Osteocyte (in vitro differentiated cells): ENCODE data around the gene SRRM1. TPM values are rescaled to one million over a fixed set of nuclear protein-coding genes. Genes with fewer than 3 reads are reported as not detected.

Experiments used
- DNase-seq: peaks from one replicate; pipeline ENCODE4 v3.0.0; 2021; ENCODE audit warnings: mixed read lengths; ENCODE audit not compliant: unreplicated experiment; ENCODE audit errors: extremely low spot score
- H3K27ac Mint-ChIP-seq: one replicate; pipeline ENCODE4 v1.8.0; 2021; ENCODE audit warnings: mild to moderate bottlenecking, mixed read lengths; ENCODE audit not compliant: unreplicated experiment
- H3K27me3 Mint-ChIP-seq: one replicate; pipeline ENCODE4 v1.8.0; 2021; ENCODE audit warnings: mixed read lengths; ENCODE audit not compliant: unreplicated experiment
- H3K36me3 Mint-ChIP-seq: one replicate; pipeline ENCODE4 v1.8.0; 2021; ENCODE audit warnings: mixed read lengths; ENCODE audit not compliant: unreplicated experiment
- H3K4me1 Mint-ChIP-seq: one replicate; pipeline ENCODE4 v1.8.0; 2021; ENCODE audit warnings: mixed read lengths; ENCODE audit not compliant: unreplicated experiment
- H3K4me3 Mint-ChIP-seq: one replicate; pipeline ENCODE4 v1.8.0; 2021; ENCODE audit warnings: mild to moderate bottlenecking, moderate library complexity, mixed read lengths; ENCODE audit not compliant: unreplicated experiment
- H3K9me3 Mint-ChIP-seq: one replicate; pipeline ENCODE4 v1.8.0; 2021; ENCODE audit warnings: mixed read lengths; ENCODE audit not compliant: unreplicated experiment
- long read RNA-seq: library from polyadenylated mRNA; unstranded; transcript quantifications from one replicate; pipeline ENCODE4 v2.0.0, GENCODE V29; 2021
- total RNA-seq: library from RNA; stranded (reverse); gene quantifications from 2 replicates; pipeline ENCODE4 v1.2.1, GENCODE V29; 2021
- TF ChIP-seq, protein P1 (sequence below): fragments of 200-600 bp; sonication (generic); IDR thresholded peaks from 2 replicates; pipeline ENCODE4 v1.5.0; 2021; ENCODE audit warnings: antibody characterized with exemption, mild to moderate bottlenecking, moderate library complexity

SRRM1 gene, protein sequence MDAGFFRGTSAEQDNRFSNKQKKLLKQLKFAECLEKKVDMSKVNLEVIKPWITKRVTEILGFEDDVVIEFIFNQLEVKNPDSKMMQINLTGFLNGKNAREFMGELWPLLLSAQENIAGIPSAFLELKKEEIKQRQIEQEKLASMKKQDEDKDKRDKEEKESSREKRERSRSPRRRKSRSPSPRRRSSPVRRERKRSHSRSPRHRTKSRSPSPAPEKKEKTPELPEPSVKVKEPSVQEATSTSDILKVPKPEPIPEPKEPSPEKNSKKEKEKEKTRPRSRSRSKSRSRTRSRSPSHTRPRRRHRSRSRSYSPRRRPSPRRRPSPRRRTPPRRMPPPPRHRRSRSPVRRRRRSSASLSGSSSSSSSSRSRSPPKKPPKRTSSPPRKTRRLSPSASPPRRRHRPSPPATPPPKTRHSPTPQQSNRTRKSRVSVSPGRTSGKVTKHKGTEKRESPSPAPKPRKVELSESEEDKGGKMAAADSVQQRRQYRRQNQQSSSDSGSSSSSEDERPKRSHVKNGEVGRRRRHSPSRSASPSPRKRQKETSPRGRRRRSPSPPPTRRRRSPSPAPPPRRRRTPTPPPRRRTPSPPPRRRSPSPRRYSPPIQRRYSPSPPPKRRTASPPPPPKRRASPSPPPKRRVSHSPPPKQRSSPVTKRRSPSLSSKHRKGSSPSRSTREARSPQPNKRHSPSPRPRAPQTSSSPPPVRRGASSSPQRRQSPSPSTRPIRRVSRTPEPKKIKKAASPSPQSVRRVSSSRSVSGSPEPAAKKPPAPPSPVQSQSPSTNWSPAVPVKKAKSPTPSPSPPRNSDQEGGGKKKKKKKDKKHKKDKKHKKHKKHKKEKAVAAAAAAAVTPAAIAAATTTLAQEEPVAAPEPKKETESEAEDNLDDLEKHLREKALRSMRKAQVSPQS
- 110 and 116 TPM in 2 replicates for total RNA-seq
- long read RNA-seq, transcript SRRM1-205 (4 exons, 2,624 nt), result major isoform, 45 of 180 reads
- long read RNA-seq, transcript SRRM1-206 (4 exons, 799 nt), result minor isoform, 10 of 180 reads
- long read RNA-seq, partial matches to known transcripts, result 66 of 180 reads
- long read RNA-seq, other reads (novel, unspliced or antisense), result 59 of 180 reads

DNA sequence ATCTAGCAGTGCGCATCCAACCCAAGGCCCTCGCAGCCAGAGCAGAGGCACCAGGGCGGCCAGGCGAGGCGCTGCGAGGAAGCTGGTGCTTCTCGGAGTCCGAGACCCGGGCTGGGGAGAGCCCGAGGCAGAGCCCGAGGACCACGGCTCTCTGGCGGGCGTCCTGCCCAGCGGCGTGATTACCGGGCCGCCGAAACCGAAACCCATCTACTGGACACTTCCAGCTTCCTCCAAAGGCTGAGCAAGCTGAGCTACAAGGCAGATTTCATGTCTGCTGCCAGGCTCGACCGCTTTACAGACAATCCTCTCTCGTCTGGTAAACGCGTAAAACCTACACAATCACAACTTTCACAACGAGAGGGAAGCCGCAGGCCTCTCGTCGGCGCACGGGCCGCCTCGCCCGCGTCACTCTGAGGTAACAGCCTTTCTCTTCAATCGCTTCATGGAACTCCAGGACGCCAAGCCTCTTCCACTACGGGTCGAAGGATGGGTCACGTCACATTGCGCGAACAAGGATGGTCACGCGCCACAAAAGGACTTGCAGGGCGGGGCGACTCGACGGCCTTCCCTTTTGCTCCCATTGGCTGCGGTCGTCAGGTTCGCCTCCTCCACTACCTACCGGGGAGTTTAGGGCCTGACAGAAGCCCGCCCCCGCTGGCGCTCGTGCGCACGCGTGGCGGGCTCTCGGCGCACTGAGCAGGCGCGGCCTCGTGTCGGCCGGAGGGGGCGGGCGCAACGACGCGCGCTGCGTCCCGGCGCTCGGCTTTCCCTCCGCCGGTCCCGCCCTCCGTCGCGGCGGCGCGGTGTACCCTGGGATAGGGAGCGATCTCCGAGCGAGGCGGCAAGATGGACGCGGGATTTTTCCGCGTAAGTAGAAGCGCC lies at the start of gene SRRM1:
SRRM1 (plus strand) TSS at position 822 of the 882 bp plus-strand sequence; CDS start at position 847, 25 bp downstream.
- peaks cover 17% of the 10 kb centered on the region for H3K36me3 Mint-ChIP-seq
- H3K27ac Mint-ChIP-seq, result peak within 1 kb of the TSS; percentile 100
- peak within 1 kb of the TSS; percentile 97 for H3K4me3 Mint-ChIP-seq
- H3K4me1 Mint-ChIP-seq, result peaks cover 26% of the 10 kb centered on the region
- H3K27me3 Mint-ChIP-seq, result peaks cover under 1% of the 10 kb centered on the region
- TF ChIP-seq, protein P1, sequence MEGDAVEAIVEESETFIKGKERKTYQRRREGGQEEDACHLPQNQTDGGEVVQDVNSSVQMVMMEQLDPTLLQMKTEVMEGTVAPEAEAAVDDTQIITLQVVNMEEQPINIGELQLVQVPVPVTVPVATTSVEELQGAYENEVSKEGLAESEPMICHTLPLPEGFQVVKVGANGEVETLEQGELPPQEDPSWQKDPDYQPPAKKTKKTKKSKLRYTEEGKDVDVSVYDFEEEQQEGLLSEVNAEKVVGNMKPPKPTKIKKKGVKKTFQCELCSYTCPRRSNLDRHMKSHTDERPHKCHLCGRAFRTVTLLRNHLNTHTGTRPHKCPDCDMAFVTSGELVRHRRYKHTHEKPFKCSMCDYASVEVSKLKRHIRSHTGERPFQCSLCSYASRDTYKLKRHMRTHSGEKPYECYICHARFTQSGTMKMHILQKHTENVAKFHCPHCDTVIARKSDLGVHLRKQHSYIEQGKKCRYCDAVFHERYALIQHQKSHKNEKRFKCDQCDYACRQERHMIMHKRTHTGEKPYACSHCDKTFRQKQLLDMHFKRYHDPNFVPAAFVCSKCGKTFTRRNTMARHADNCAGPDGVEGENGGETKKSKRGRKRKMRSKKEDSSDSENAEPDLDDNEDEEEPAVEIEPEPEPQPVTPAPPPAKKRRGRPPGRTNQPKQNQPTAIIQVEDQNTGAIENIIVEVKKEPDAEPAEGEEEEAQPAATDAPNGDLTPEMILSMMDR, result no peak
- DNase-seq, result peak; percentile 100
- H3K9me3 Mint-ChIP-seq, result no peaks in the 10 kb centered on the region

DNA sequence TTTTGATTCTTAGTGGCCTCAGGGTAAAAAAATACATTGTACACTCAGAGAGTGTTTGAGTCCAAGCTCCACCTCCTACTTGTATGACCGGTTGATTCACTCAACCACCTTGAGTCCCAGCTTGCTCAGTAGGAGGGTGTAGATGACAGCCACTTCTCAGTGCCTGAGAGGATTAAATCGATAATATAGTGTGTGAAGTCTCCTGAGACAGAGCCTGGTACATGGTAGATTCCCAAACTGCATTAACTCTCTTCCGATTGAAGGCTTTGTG lies 48.8 kb upstream of the SRRM1 start:
- no peak for DNase-seq
- Mint-ChIP-seq H3K27ac (no peak overlapping the region), H3K4me3 (no peak overlapping the region), H3K4me1 (no peaks in the 10 kb centered on the region), H3K27me3 (peaks cover 19% of the 10 kb centered on the region), H3K9me3 (no peaks in the 10 kb centered on the region), H3K36me3 (no peaks in the 10 kb centered on the region)
- TF ChIP-seq, protein P1, result no peak

DNA sequence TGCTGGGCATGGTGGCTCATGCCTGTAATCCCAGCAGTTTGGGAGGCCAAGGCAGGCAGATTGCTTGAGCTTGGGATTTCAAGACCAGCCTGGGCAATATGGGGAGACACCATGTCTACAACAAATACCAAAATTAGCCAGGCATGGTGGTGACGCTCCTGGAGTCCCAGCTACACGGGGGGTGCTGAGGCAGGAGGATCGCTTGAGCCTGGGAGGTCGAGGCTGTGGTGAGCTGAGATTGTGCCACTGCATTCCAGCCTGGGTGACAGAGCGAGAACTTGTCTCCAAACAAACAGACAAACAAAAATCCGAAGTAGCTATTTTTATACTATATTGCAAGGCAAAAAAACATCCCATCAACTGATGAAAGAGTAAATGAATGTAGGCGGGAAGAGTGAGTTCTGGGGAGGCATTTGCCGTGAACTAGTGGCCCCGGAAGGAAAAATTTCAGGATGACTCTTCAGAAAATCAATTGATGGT lies 46.7 kb upstream of the SRRM1 start:
- Mint-ChIP-seq H3K4me3 (no peak overlapping the region), H3K27me3 (peaks cover 12% of the 10 kb centered on the region), H3K27ac (no peak overlapping the region), H3K9me3 (no peaks in the 10 kb centered on the region), H3K4me1 (no peaks in the 10 kb centered on the region), H3K36me3 (no peaks in the 10 kb centered on the region)
- no peak for DNase-seq
- TF ChIP-seq, protein P1, result no peak

DNA sequence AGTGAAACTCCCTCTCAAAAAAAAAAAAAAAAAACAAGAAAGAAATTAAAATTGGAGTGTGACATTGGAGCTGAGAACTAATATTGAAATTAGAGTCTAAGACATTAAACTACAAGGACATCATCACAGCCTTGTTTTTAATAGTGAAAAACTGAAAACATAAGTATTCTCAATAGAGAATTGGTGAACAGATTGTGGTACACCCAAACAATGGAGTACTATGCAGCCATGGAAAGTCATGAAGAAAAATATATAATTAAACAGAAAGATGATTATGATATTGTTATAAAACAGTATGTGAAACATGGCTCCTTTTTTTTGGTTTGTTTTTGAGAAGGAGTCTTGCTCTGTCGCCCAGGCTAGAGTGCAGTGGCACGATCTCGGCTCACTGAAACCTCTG lies 43.8 kb upstream of the SRRM1 start:
- Mint-ChIP-seq H3K27me3 (peaks cover 8% of the 10 kb centered on the region), H3K4me1 (no peaks in the 10 kb centered on the region), H3K9me3 (no peaks in the 10 kb centered on the region), H3K27ac (no peak overlapping the region), H3K36me3 (no peaks in the 10 kb centered on the region), H3K4me3 (no peak overlapping the region)
- no peak for DNase-seq
- TF ChIP-seq, protein P1, result no peak
